GM23248 (cell line): ENCODE data around the gene OR10H1. TPM values are rescaled to one million over a fixed set of nuclear protein-coding genes. Genes with fewer than 3 reads are reported as not detected.
A peak's percentile ranks its signal among the peaks of the same experiment; 100 is the strongest.

Experiments used
- DNase-seq: peaks from one replicate; pipeline ENCODE4 v3.0.0-alpha.2; 2015
- H2AFZ ChIP-seq: fragments of 200-600 bp; sonication (generic); 2 replicates; pipeline ENCODE4 v1.6.1; 2016; ENCODE audit warnings: antibody characterized with exemption
- H3F3A ChIP-seq: fragments of 200-600 bp; sonication (generic); 2 replicates; pipeline ENCODE4 v1.6.1; 2016; ENCODE audit warnings: mild to moderate bottlenecking, antibody characterized with exemption, mixed run types; ENCODE audit not compliant: insufficient read depth
- H3K27ac ChIP-seq: fragments of 200-600 bp; sonication (generic); 2 replicates; pipeline ENCODE4 v1.5.1; 2016; ENCODE audit warnings: mild to moderate bottlenecking
- H3K27me3 ChIP-seq: fragments of 200-600 bp; sonication (generic); replicated peaks from 2 replicates; pipeline ENCODE4 v1.6.1; 2016; ENCODE audit warnings: mild to moderate bottlenecking; ENCODE audit not compliant: insufficient read depth
- H3K36me3 ChIP-seq: fragments of 200-600 bp; sonication (generic); 2 replicates; pipeline ENCODE4 v1.6.1; 2016; ENCODE audit warnings: low read depth, mild to moderate bottlenecking
- H3K4me1 ChIP-seq: fragments of 200-600 bp; sonication (generic); 2 replicates; pipeline ENCODE4 v1.6.1; 2016; ENCODE audit warnings: mild to moderate bottlenecking; ENCODE audit not compliant: insufficient read depth
- H3K4me2 ChIP-seq: fragments of 200-600 bp; sonication (generic); one replicate; pipeline ENCODE4 v1.6.1; 2016; ENCODE audit warnings: mild to moderate bottlenecking; ENCODE audit not compliant: unreplicated experiment
- H3K4me3 ChIP-seq: fragments of 200-600 bp; sonication (generic); 2 replicates; pipeline ENCODE4 v1.5.1; 2016; ENCODE audit warnings: mild to moderate bottlenecking
- H3K79me2 ChIP-seq: fragments of 200-600 bp; sonication (generic); 2 replicates; pipeline ENCODE4 v1.6.1; 2016; ENCODE audit warnings: mild to moderate bottlenecking; ENCODE audit not compliant: insufficient read depth
- H3K9ac ChIP-seq: fragments of 200-600 bp; sonication (generic); 2 replicates; pipeline ENCODE4 v1.6.1; 2016; ENCODE audit warnings: mild to moderate bottlenecking
- H3K9me2 ChIP-seq: fragments of 200-600 bp; sonication (generic); 2 replicates; pipeline ENCODE4 v1.6.1; 2016; ENCODE audit warnings: mixed run types, mild to moderate bottlenecking, moderate library complexity; ENCODE audit not compliant: insufficient read depth
- H3K9me3 ChIP-seq: fragments of 200-600 bp; sonication (generic); one replicate; pipeline ENCODE4 v1.6.1; 2017; ENCODE audit warnings: low read depth
- H4K20me1 ChIP-seq: fragments of 200-600 bp; sonication (generic); 2 replicates; pipeline ENCODE4 v1.6.0; 2016; ENCODE audit not compliant: insufficient read depth
- EZH2 ChIP-seq: fragments of 200-600 bp; sonication (generic); IDR thresholded peaks from 2 replicates; pipeline ENCODE4 v1.6.1; 2018; ENCODE audit warnings: antibody characterized with exemption, mild to moderate bottlenecking; ENCODE audit not compliant: insufficient read depth, poor library complexity, severe bottlenecking
- EZH2phosphoT487 ChIP-seq: fragments of 200-600 bp; sonication (generic); IDR thresholded peaks from 2 replicates; pipeline ENCODE4 v1.6.1; 2018; ENCODE audit warnings: antibody characterized with exemption, moderate library complexity, mild to moderate bottlenecking, low read depth; ENCODE audit not compliant: insufficient read depth
- WGBS, 2 experiments: methylation state at CpG; one replicate each; pipeline ENCODE4 v1.1.6; 2015 to 2017; ENCODE audit warnings: low lambda C conversion rate in 2 of 2, low coverage in 1 of 2; ENCODE audit errors: missing lambda C conversion rate in 2 of 2; 5-methylcytosine and 5-hydroxymethylcytosine counted together
- in situ Hi-C: fragments of 300-500 bp; cut with MboI; formaldehyde crosslinking; loops from 2 replicates; pipeline ENCODE4 v1.15.0; 2020
- polyA plus RNA-seq: library from polyadenylated mRNA; unstranded; fragments of >200 nt; fragmentation: Nextera tagmentation; extraction: Ambion mirVana; gene quantifications from 2 replicates; pipeline ENCODE4 v1.2.1, GENCODE V29; 2016
- total RNA-seq: library from RNA; depleted of rRNA; stranded (reverse); fragments of >200 nt; shearing (Covaris generic); gene quantifications from 2 replicates; pipeline ENCODE4 v1.2.3, GENCODE V29; 2014

OR10H1 gene
- total and polyA plus RNA-seq, 2 experiments from 2014 or later = not detected

- no peak overlapping the region for H3K4me2 ChIP-seq
- no peak for TF ChIP-seq EZH2
- TF ChIP-seq EZH2phosphoT487 = no peak
- WGBS, 2 experiments = 31 to 37% methylated on average over 7 of the region's 7 CpGs
These were observed 34.6 kb downstream of the OR10H1 start for GRCh38 chr19:15780610-15781418.

GRCh38 chr19:15779756-15780476 is 35.5 kb downstream of the OR10H1 start:
- no peaks in the 10 kb centered on the region for H3K27me3 ChIP-seq

More at GRCh38 chr19:15780610-15781418, 34.6 kb downstream of the OR10H1 start:
- Histone ChIP-seq H3F3A (no peaks in the 10 kb centered on the region), H3K9me3 (no peaks in the 10 kb centered on the region), H3K4me1 (no peaks in the 10 kb centered on the region), H3K27me3 (no peaks in the 10 kb centered on the region), H3K9ac (no peak overlapping the region), H3K79me2 (no peaks in the 10 kb centered on the region), H4K20me1 (no peaks in the 10 kb centered on the region), H2AFZ (no peak overlapping the region), H3K27ac (no peak overlapping the region), H3K9me2 (no peaks in the 10 kb centered on the region), H3K4me3 (no peak overlapping the region), H3K36me3 (no peaks in the 10 kb centered on the region)
- no peak for DNase-seq
- in situ Hi-C loops = no loop called here

GRCh38 chr19:15776991-15777970 is 38.2 kb downstream of the OR10H1 start:
- no peak for DNase-seq
- no peaks in the 10 kb centered on the region for H3K4me1 ChIP-seq
- no peak overlapping the region for H3K27ac ChIP-seq
- 17 to 22% methylated on average over 9 of the region's 9 CpGs for WGBS, 2 experiments
- H2AFZ ChIP-seq = no peak overlapping the region
- H3K9me2 ChIP-seq = no peaks in the 10 kb centered on the region
- H3K9ac ChIP-seq = no peak overlapping the region
- no peak overlapping the region for H3K4me2 ChIP-seq
- in situ Hi-C loops = loop anchor here (5.0 kb wide), 1 partner anchor 105 kb away; the partner anchor contains the start of gene CYP4F12
- no peaks in the 10 kb centered on the region for H3K79me2 ChIP-seq
- no peaks in the 10 kb centered on the region for H3K36me3 ChIP-seq
- TF ChIP-seq EZH2 = no peak
- TF ChIP-seq EZH2phosphoT487 = no peak
- H3K27me3 ChIP-seq = no peaks in the 10 kb centered on the region
- no peaks in the 10 kb centered on the region for H3F3A ChIP-seq
- no peak overlapping the region for H3K4me3 ChIP-seq
- no peaks in the 10 kb centered on the region for H3K9me3 ChIP-seq
- no peaks in the 10 kb centered on the region for H4K20me1 ChIP-seq

More at GRCh38 chr19:15779756-15780476, 35.5 kb downstream of the OR10H1 start:
- in situ Hi-C loops = loop anchor here (5.0 kb wide), 1 partner anchor 108 kb away; the partner anchor contains the start of gene CYP4F12
- H4K20me1 ChIP-seq = no peaks in the 10 kb centered on the region
- H3K4me2 ChIP-seq = no peak overlapping the region
- H3K9ac ChIP-seq = no peak overlapping the region
- H3K9me2 ChIP-seq = no peaks in the 10 kb centered on the region
- peak; percentile 24 for DNase-seq
- no peaks in the 10 kb centered on the region for H3K4me1 ChIP-seq
- H3K36me3 ChIP-seq = no peaks in the 10 kb centered on the region
- no peak overlapping the region for H3K27ac ChIP-seq
- H3K4me3 ChIP-seq = no peak overlapping the region
- TF ChIP-seq EZH2 (no peak), EZH2phosphoT487 (no peak)
- no peaks in the 10 kb centered on the region for H3K9me3 ChIP-seq
- 1% methylated on average over 8 to 9 of the region's 10 CpGs for WGBS, 2 experiments
- H2AFZ ChIP-seq = no peak overlapping the region
- no peaks in the 10 kb centered on the region for H3K79me2 ChIP-seq
- H3F3A ChIP-seq = no peaks in the 10 kb centered on the region

GRCh38 chr19:15776264-15776663 is 39.2 kb downstream of the OR10H1 start:
- no peaks in the 10 kb centered on the region for H3K4me1 ChIP-seq
- H2AFZ ChIP-seq = no peak overlapping the region
- H4K20me1 ChIP-seq = no peaks in the 10 kb centered on the region
- TF ChIP-seq EZH2phosphoT487 (no peak), EZH2 (no peak)
- no peaks in the 10 kb centered on the region for H3K27me3 ChIP-seq
- no peak overlapping the region for H3K9ac ChIP-seq
- H3K36me3 ChIP-seq = no peaks in the 10 kb centered on the region
- DNase-seq = no peak
- H3K4me2 ChIP-seq = no peak overlapping the region
- no peaks in the 10 kb centered on the region for H3K9me3 ChIP-seq
- no peaks in the 10 kb centered on the region for H3K79me2 ChIP-seq
- H3K27ac ChIP-seq = no peak overlapping the region
- H3K9me2 ChIP-seq = no peaks in the 10 kb centered on the region
- no peaks in the 10 kb centered on the region for H3F3A ChIP-seq
- no peak overlapping the region for H3K4me3 ChIP-seq
- in situ Hi-C loops = loop anchor here (5.0 kb wide), 1 partner anchor 104 kb away; the partner anchor contains the start of gene CYP4F12
- 19 to 29% methylated on average over 4 of the region's 4 CpGs for WGBS, 2 experiments
